Esophagus muscularis mucosa (tissue), 3 donors: ENCODE measurements around the gene F2R.

ENCODE experiments used
- POLR2A ChIP-seq: fragments of 450-650 bp; IDR thresholded peaks from one replicate; pipeline ENCODE4 v1.6.1; 2017; ENCODE audit warnings: antibody characterized with exemption, moderate library complexity, mild to moderate bottlenecking, low read depth
- POLR2AphosphoS5 ChIP-seq, 2 donors: sonication (generic); formaldehyde crosslinking; IDR thresholded peaks; one replicate each; pipeline ENCODE4 v1.6.1; 2017; ENCODE audit warnings: antibody characterized with exemption in 2 of 2
- TF ChIP-seq, protein P1 (sequence below), 3 experiments: fragments of 200-600 bp in 2 of 3; fragments of 450-650 bp in 1 of 3; sonication (generic) in 2 of 3; IDR thresholded peaks; one replicate each; pipeline ENCODE4 v1.5.1; 2017 to 2019; ENCODE audit warnings: antibody characterized with exemption in 3 of 3, mild to moderate bottlenecking in 2 of 3, moderate library complexity in 1 of 3

DNA sequence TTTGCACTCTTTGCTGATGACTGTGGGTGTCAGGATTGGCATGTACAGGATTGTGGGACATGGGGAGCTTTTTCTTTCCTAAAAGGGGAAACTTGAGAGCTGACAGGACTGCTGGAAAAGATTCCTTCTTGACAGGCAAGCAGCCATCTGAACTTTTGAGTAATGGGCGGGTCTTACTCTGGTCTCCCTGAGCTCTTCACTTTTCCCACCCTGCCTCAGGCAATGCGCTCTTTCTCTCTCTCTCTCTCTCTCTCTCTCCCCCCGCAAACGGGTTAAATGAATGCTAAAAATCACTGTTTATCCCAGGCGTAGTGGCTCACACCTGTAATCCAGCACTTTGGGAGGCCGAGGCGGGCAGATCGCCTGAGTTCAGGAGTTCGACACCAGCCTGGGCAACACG, 65.8 kb downstream of the F2R start:
- TF ChIP-seq, protein P1, sequence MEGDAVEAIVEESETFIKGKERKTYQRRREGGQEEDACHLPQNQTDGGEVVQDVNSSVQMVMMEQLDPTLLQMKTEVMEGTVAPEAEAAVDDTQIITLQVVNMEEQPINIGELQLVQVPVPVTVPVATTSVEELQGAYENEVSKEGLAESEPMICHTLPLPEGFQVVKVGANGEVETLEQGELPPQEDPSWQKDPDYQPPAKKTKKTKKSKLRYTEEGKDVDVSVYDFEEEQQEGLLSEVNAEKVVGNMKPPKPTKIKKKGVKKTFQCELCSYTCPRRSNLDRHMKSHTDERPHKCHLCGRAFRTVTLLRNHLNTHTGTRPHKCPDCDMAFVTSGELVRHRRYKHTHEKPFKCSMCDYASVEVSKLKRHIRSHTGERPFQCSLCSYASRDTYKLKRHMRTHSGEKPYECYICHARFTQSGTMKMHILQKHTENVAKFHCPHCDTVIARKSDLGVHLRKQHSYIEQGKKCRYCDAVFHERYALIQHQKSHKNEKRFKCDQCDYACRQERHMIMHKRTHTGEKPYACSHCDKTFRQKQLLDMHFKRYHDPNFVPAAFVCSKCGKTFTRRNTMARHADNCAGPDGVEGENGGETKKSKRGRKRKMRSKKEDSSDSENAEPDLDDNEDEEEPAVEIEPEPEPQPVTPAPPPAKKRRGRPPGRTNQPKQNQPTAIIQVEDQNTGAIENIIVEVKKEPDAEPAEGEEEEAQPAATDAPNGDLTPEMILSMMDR (IDR thresholded peaks at IDR 0.05), result no peak
- TF ChIP-seq POLR2AphosphoS5 (IDR thresholded peaks at IDR 0.05) (no peak), POLR2A (no peak)
